HUES64 (cell line): ENCODE results near the gene FOXS1.
"Not testable (repeated sequence)": the region's sequence is repeated elsewhere in the genome, so short reads cannot be mapped to it uniquely, and the experiment has no call there.

ENCODE experiments used
- H3K27ac ChIP-seq: 2 replicates; pipeline ENCODE4 v1.7.0; 2013; ENCODE audit warnings: low read depth, low read length, inconsistent platforms
- H3K27me3 ChIP-seq: 2 replicates; pipeline ENCODE4 v1.6.1; 2013; ENCODE audit warnings: mild to moderate bottlenecking, low read length; ENCODE audit not compliant: insufficient read depth
- H3K36me3 ChIP-seq: 2 replicates; pipeline ENCODE4 v1.6.1; 2013; ENCODE audit warnings: mild to moderate bottlenecking, low read length; ENCODE audit not compliant: insufficient read depth
- H3K4me1 ChIP-seq: 2 replicates; pipeline ENCODE4 v1.6.1; 2013; ENCODE audit warnings: mild to moderate bottlenecking, low read length, moderate library complexity; ENCODE audit not compliant: insufficient read depth
- H3K4me3 ChIP-seq: 2 replicates; pipeline ENCODE4 v1.5.1; 2013; ENCODE audit warnings: mild to moderate bottlenecking, low read length, moderate library complexity
- H3K9ac ChIP-seq: 2 replicates; pipeline ENCODE4 v1.6.1; 2013; ENCODE audit warnings: mild to moderate bottlenecking, low read depth, low read length
- H3K9me3 ChIP-seq: 2 replicates; pipeline ENCODE4 v1.6.1; 2013; ENCODE audit warnings: low read depth, low read length; ENCODE audit not compliant: insufficient read depth
- WGBS: fragments of 150-250, 120-280 bp; methylation state at CpG from one replicate; pipeline ENCODE4 v1.1.7; 2013; ENCODE audit warnings: missing lambda C conversion rate; 5-methylcytosine and 5-hydroxymethylcytosine counted together

The FOXS1 gene

GRCh38 chr20:31818376-31818908 is 27.0 kb downstream of the FOXS1 start:
- no peaks in the 10 kb centered on the region for H3K27me3 ChIP-seq
- H3K4me1 ChIP-seq = peaks cover 7% of the 10 kb centered on the region; the same call in 1 of the 2 replicates
- no peak overlapping the region for H3K27ac ChIP-seq
- WGBS = 91% methylated on average over 8 of the region's 8 CpGs
- no peak overlapping the region for H3K9ac ChIP-seq
- H3K9me3 ChIP-seq = no peaks in the 10 kb centered on the region
- H3K36me3 ChIP-seq = no peaks in the 10 kb centered on the region
- no peak overlapping the region for H3K4me3 ChIP-seq

- H3K36me3 ChIP-seq = no peaks in the 10 kb centered on the region
- no peaks in the 10 kb centered on the region for H3K9me3 ChIP-seq
- H3K4me1 ChIP-seq = peaks cover 7% of the 10 kb centered on the region; the same call in 1 of the 2 replicates
- H3K4me3 ChIP-seq = no peak overlapping the region
- WGBS = 95% methylated on average over 5 of the region's 5 CpGs
- H3K9ac ChIP-seq = no peak overlapping the region
- H3K27ac ChIP-seq = no peak overlapping the region
- H3K27me3 ChIP-seq = no peaks in the 10 kb centered on the region
These were observed 27.9 kb downstream of the FOXS1 start for GRCh38 chr20:31817461-31817860.

- Histone ChIP-seq H3K27me3 (no peaks in the 10 kb centered on the region), H3K36me3 (no peaks in the 10 kb centered on the region), H3K4me1 (peaks cover 7% of the 10 kb centered on the region; the same call in 1 of the 2 replicates), H3K4me3 (no peak overlapping the region), H3K27ac (no peak overlapping the region), H3K9ac (no peak overlapping the region), H3K9me3 (no peaks in the 10 kb centered on the region)
- WGBS = 84% methylated on average over 5 of the region's 5 CpGs
These were observed 29.2 kb downstream of the FOXS1 start for GRCh38 chr20:31816221-31816620.

GRCh38 chr20:31815408-31816188 is 29.8 kb downstream of the FOXS1 start:
- 59% methylated on average over 9 of the region's 9 CpGs for WGBS
- peaks cover 7% of the 10 kb centered on the region; the same call in 1 of the 2 replicates for H3K4me1 ChIP-seq
- H3K27me3 ChIP-seq = no peaks in the 10 kb centered on the region
- peak overlapping the region; percentile 12; the same call in 1 of the 2 replicates for H3K27ac ChIP-seq
- H3K9me3 ChIP-seq = no peaks in the 10 kb centered on the region
- no peaks in the 10 kb centered on the region for H3K36me3 ChIP-seq
- H3K4me3 ChIP-seq = no peak overlapping the region
- no peak overlapping the region for H3K9ac ChIP-seq

- H3K9ac ChIP-seq, H3K4me3 ChIP-seq, H3K4me1 ChIP-seq, H3K36me3 ChIP-seq, H3K27ac ChIP-seq, H3K9me3 ChIP-seq, H3K27me3 ChIP-seq: not testable (repeated sequence)
- WGBS = 88% methylated on average over 7 of the region's 7 CpGs
These were observed 31.3 kb downstream of the FOXS1 start for GRCh38 chr20:31814142-31814541.

GRCh38 chr20:31813611-31814010 is 31.8 kb downstream of the FOXS1 start:
- Histone ChIP-seq H3K4me1 (peaks cover 7% of the 10 kb centered on the region; the same call in 1 of the 2 replicates), H3K9me3 (no peaks in the 10 kb centered on the region), H3K36me3 (no peaks in the 10 kb centered on the region), H3K4me3 (no peak overlapping the region), H3K27me3 (no peaks in the 10 kb centered on the region), H3K9ac (no peak overlapping the region), H3K27ac (no peak overlapping the region)

GRCh38 chr20:31811796-31812728 is 33.3 kb downstream of the FOXS1 start:
- Histone ChIP-seq H3K4me1 (peaks cover 7% of the 10 kb centered on the region; the same call in 1 of the 2 replicates), H3K27me3 (no peaks in the 10 kb centered on the region), H3K36me3 (0 out of 2 replicates have a peak, but pooled peaks cover 3% of the 10 kb centered on the region), H3K27ac (no peak overlapping the region), H3K9me3 (no peaks in the 10 kb centered on the region), H3K4me3 (no peak overlapping the region), H3K9ac (no peak overlapping the region)
- WGBS = 96% methylated on average over 15 of the region's 15 CpGs

GRCh38 chr20:31811198-31811597 is 34.2 kb downstream of the FOXS1 start:
- Histone ChIP-seq H3K27ac (no peak overlapping the region), H3K27me3 (no peaks in the 10 kb centered on the region), H3K36me3 (peaks cover 11% of the 10 kb centered on the region), H3K4me3 (no peak overlapping the region), H3K9me3 (no peaks in the 10 kb centered on the region), H3K4me1 (peaks cover 7% of the 10 kb centered on the region; the same call in 1 of the 2 replicates), H3K9ac (no peak overlapping the region)
- 90% methylated on average over 4 of the region's 4 CpGs for WGBS

- Histone ChIP-seq H3K9me3 (no peaks in the 10 kb centered on the region), H3K4me3 (no peak overlapping the region), H3K4me1 (no peaks in the 10 kb centered on the region), H3K36me3 (peaks cover 18% of the 10 kb centered on the region), H3K27me3 (no peaks in the 10 kb centered on the region), H3K27ac (no peak overlapping the region), H3K9ac (no peak overlapping the region)
- WGBS = 86% methylated on average over 3 of the region's 3 CpGs
These were observed 35.7 kb downstream of the FOXS1 start for GRCh38 chr20:31809661-31810060.

GRCh38 chr20:31808481-31808880 is 36.9 kb downstream of the FOXS1 start:
- WGBS = 94% methylated on average over 3 of the region's 3 CpGs
- H3K27me3 ChIP-seq = no peaks in the 10 kb centered on the region
- peaks cover 28% of the 10 kb centered on the region for H3K36me3 ChIP-seq
- H3K9ac ChIP-seq = no peak overlapping the region
- no peak overlapping the region for H3K27ac ChIP-seq
- H3K9me3 ChIP-seq = no peaks in the 10 kb centered on the region
- no peak overlapping the region for H3K4me3 ChIP-seq
- H3K4me1 ChIP-seq = no peaks in the 10 kb centered on the region
